HepG2 (cell line): ENCODE measurements around the gene EFNA2. TPM values are rescaled to one million over a fixed set of nuclear protein-coding genes. Genes with fewer than 3 reads are reported as not detected.

Experiments used
- CCAR2 ChIP-seq: fragments of 200-400 bp; formaldehyde crosslinking; optimal IDR thresholded peaks from 2 replicates; pipeline ENCODE3; 2018; ENCODE audit warnings: low read depth, mild to moderate bottlenecking, low read length, moderate library complexity
- ELF4 ChIP-seq: sonication (generic); formaldehyde crosslinking; IDR thresholded peaks from 2 replicates; pipeline ENCODE4 v1.5.0; 2020; ENCODE audit warnings: missing genetic modification reagents, mild to moderate bottlenecking, moderate library complexity, borderline replicate concordance
- GZF1 ChIP-seq: sonication (generic); formaldehyde crosslinking; IDR thresholded peaks from 2 replicates; pipeline ENCODE4 v1.5.1; 2020; ENCODE audit warnings: mild to moderate bottlenecking, missing genetic modification reagents
- HIVEP1 ChIP-seq: sonication (generic); formaldehyde crosslinking; IDR thresholded peaks from 2 replicates; pipeline ENCODE4 v1.4.0; 2020; ENCODE audit warnings: mild to moderate bottlenecking, missing genetic modification reagents
- KDM3A ChIP-seq: IDR thresholded peaks from 2 replicates; pipeline ENCODE4 v1.6.1; 2018; ENCODE audit warnings: low read depth, missing compliant biosample characterization
- MXI1 ChIP-seq: IDR thresholded peaks from 3 replicates; pipeline ENCODE4 v1.6.1; 2012; ENCODE audit warnings: low read depth, low read length, inconsistent platforms, borderline replicate concordance
- RARA ChIP-seq: IDR thresholded peaks from 2 replicates; pipeline ENCODE4 v1.6.1; 2016; ENCODE audit warnings: missing genetic modification reagents, missing compliant biosample characterization
- SMYD3 ChIP-seq: sonication (generic); formaldehyde crosslinking; IDR thresholded peaks from 2 replicates; pipeline ENCODE4 v1.8.1; 2023; ENCODE audit warnings: mild to moderate bottlenecking, missing genetic modification reagents
- YEATS2 ChIP-seq: sonication (generic); formaldehyde crosslinking; IDR thresholded peaks from 2 replicates; pipeline ENCODE4 v1.4.0; 2020; ENCODE audit warnings: missing genetic modification reagents, borderline replicate concordance
- ZNF672 ChIP-seq: sonication (generic); formaldehyde crosslinking; IDR thresholded peaks from 2 replicates; pipeline ENCODE4 v1.8.1; 2022; ENCODE audit warnings: missing genetic modification reagents
- ZNF883 ChIP-seq: sonication (generic); formaldehyde crosslinking; IDR thresholded peaks from 2 replicates; pipeline ENCODE4 v1.5.1; 2020; ENCODE audit warnings: mild to moderate bottlenecking, missing genetic modification reagents; ENCODE audit errors: not compliant biosample characterization
- polyA plus RNA-seq, 8 experiments: library from polyadenylated mRNA; depleted of rRNA in 3 of 8; stranded (reverse) in 7 of 8; unstranded in 1 of 8; fragments of >200 nt; fragmentation: Illumina TruSeq in 4 of 8; extraction: Trizol in 4 of 8; gene quantifications; 2 replicates each; pipeline versions ENCODE4 v1.2.1 to v1.2.3, GENCODE V29; 2011 to 2016; ENCODE audit warnings: low read depth in 4 of 8, missing spikeins in 1 of 8, mixed read lengths in 1 of 8; ENCODE audit not compliant: insufficient read depth in 1 of 8
- total RNA-seq, 5 experiments: library from RNA; depleted of rRNA; stranded (reverse); fragments of >200 nt; fragmentation: Illumina TruSeq; extraction: Trizol; gene quantifications; 2 replicates each; pipeline ENCODE4 v1.2.3, GENCODE V29; 2016; ENCODE audit warnings: low read depth in 1 of 5
- TF ChIP-seq, protein P1 (sequence below): sonication (generic); formaldehyde crosslinking; IDR thresholded peaks from 2 replicates; pipeline ENCODE4 v1.4.0; 2020; ENCODE audit warnings: missing genetic modification reagents
- TF ChIP-seq, protein P2 (sequence below): sonication (generic); formaldehyde crosslinking; IDR thresholded peaks from 2 replicates; pipeline ENCODE4 v1.5.0; 2020; ENCODE audit warnings: mild to moderate bottlenecking, missing genetic modification reagents, borderline replicate concordance
- TF ChIP-seq, protein P3 (sequence below): sonication (generic); formaldehyde crosslinking; IDR thresholded peaks from 2 replicates; pipeline ENCODE4 v1.4.0; 2020; ENCODE audit warnings: missing genetic modification reagents, borderline replicate concordance
- TF ChIP-seq, protein P4 (sequence below): IDR thresholded peaks from 2 replicates; pipeline ENCODE4 v1.6.1; 2016

The EFNA2 gene
- total and polyA plus RNA-seq, 2 of the 13 experiments (the other 11 are each of a cell fraction or from before 2014, with no cell fraction given): 6.0 to 9.9 TPM

DNA sequence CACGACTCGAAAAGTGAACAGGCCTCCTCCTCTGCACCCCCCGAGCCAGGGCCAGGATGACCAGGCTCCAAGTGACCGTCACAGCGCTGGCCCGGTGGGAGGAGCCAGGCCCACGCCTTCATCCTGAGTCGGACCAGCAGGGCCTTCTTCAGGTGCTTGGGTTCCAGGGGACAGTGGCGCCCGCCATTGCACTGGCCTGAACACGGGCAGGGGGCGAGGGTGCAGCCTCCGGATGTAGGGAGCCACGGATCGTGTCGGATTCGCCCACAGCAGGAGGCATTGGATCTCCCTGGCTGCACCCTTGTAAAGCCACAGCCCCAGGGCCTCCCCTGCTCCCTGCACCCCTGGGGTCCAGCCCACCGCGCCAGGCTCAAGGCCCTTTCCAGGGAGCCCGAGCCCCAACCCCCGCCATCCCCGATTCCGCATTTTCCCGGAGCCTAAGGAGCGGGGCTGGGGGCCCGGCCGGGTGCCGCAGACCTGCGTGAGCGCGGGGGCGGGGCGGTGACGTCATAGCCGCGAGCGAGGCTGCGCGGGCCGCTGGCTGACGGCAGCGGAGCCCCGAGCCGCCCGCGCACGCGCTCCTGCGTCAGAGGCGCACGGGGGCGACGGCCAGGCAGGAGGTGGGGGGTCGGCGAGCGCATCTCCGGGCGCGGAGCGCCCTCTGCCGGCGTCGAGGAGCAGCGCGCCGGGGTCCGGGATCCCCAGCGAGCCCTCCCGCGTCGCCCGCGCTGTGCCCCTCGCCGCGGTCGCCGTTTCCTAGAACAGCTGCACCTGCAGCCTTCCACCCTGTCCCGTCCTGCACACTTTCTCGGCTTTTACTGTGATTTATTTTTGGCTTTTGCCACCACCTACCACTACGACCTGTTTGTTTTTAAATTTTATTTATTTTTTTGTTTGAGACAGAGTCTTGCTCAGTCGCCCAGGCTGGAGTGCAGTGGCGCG, 45.6 kb upstream of the EFNA2 start (continued):
- TF ChIP-seq, protein P1, sequence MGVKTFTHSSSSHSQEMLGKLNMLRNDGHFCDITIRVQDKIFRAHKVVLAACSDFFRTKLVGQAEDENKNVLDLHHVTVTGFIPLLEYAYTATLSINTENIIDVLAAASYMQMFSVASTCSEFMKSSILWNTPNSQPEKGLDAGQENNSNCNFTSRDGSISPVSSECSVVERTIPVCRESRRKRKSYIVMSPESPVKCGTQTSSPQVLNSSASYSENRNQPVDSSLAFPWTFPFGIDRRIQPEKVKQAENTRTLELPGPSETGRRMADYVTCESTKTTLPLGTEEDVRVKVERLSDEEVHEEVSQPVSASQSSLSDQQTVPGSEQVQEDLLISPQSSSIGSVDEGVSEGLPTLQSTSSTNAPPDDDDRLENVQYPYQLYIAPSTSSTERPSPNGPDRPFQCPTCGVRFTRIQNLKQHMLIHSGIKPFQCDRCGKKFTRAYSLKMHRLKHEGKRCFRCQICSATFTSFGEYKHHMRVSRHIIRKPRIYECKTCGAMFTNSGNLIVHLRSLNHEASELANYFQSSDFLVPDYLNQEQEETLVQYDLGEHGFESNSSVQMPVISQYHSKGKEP (CRISPR knock-in tag): no peak
- TF ChIP-seq YEATS2 (CRISPR knock-in tag): no peak
- TF ChIP-seq, protein P2, sequence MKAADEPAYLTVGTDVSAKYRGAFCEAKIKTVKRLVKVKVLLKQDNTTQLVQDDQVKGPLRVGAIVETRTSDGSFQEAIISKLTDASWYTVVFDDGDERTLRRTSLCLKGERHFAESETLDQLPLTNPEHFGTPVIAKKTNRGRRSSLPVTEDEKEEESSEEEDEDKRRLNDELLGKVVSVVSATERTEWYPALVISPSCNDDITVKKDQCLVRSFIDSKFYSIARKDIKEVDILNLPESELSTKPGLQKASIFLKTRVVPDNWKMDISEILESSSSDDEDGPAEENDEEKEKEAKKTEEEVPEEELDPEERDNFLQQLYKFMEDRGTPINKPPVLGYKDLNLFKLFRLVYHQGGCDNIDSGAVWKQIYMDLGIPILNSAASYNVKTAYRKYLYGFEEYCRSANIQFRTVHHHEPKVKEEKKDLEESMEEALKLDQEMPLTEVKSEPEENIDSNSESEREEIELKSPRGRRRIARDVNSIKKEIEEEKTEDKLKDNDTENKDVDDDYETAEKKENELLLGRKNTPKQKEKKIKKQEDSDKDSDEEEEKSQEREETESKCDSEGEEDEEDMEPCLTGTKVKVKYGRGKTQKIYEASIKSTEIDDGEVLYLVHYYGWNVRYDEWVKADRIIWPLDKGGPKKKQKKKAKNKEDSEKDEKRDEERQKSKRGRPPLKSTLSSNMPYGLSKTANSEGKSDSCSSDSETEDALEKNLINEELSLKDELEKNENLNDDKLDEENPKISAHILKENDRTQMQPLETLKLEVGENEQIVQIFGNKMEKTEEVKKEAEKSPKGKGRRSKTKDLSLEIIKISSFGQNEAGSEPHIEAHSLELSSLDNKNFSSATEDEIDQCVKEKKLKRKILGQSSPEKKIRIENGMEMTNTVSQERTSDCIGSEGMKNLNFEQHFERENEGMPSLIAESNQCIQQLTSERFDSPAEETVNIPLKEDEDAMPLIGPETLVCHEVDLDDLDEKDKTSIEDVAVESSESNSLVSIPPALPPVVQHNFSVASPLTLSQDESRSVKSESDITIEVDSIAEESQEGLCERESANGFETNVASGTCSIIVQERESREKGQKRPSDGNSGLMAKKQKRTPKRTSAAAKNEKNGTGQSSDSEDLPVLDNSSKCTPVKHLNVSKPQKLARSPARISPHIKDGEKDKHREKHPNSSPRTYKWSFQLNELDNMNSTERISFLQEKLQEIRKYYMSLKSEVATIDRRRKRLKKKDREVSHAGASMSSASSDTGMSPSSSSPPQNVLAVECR (CRISPR knock-in tag): peak; percentile 48; the same call in 1 of the 2 replicates
- TF ChIP-seq, protein P3, sequence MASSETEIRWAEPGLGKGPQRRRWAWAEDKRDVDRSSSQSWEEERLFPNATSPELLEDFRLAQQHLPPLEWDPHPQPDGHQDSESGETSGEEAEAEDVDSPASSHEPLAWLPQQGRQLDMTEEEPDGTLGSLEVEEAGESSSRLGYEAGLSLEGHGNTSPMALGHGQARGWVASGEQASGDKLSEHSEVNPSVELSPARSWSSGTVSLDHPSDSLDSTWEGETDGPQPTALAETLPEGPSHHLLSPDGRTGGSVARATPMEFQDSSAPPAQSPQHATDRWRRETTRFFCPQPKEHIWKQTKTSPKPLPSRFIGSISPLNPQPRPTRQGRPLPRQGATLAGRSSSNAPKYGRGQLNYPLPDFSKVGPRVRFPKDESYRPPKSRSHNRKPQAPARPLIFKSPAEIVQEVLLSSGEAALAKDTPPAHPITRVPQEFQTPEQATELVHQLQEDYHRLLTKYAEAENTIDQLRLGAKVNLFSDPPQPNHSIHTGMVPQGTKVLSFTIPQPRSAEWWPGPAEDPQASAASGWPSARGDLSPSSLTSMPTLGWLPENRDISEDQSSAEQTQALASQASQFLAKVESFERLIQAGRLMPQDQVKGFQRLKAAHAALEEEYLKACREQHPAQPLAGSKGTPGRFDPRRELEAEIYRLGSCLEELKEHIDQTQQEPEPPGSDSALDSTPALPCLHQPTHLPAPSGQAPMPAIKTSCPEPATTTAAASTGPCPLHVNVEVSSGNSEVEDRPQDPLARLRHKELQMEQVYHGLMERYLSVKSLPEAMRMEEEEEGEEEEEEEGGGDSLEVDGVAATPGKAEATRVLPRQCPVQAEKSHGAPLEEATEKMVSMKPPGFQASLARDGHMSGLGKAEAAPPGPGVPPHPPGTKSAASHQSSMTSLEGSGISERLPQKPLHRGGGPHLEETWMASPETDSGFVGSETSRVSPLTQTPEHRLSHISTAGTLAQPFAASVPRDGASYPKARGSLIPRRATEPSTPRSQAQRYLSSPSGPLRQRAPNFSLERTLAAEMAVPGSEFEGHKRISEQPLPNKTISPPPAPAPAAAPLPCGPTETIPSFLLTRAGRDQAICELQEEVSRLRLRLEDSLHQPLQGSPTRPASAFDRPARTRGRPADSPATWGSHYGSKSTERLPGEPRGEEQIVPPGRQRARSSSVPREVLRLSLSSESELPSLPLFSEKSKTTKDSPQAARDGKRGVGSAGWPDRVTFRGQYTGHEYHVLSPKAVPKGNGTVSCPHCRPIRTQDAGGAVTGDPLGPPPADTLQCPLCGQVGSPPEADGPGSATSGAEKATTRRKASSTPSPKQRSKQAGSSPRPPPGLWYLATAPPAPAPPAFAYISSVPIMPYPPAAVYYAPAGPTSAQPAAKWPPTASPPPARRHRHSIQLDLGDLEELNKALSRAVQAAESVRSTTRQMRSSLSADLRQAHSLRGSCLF (CRISPR knock-in tag): no peak
- peak; percentile 92 for TF ChIP-seq MXI1
- no peak for TF ChIP-seq RARA (CRISPR knock-in tag)
- TF ChIP-seq, protein P4, sequence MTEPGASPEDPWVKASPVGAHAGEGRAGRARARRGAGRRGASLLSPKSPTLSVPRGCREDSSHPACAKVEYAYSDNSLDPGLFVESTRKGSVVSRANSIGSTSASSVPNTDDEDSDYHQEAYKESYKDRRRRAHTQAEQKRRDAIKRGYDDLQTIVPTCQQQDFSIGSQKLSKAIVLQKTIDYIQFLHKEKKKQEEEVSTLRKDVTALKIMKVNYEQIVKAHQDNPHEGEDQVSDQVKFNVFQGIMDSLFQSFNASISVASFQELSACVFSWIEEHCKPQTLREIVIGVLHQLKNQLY (CRISPR knock-in tag): no peak
- no peak for TF ChIP-seq CCAR2
- TF ChIP-seq KDM3A: no peak
- no peak for TF ChIP-seq ELF4 (CRISPR knock-in tag)
- no peak for TF ChIP-seq ZNF672
- TF ChIP-seq HIVEP1 (CRISPR knock-in tag): no peak
- no peak for TF ChIP-seq ZNF883 (CRISPR knock-in tag)
- no peak for TF ChIP-seq GZF1
- no peak for TF ChIP-seq SMYD3 (CRISPR knock-in tag)
